ENCODE results near the gene HSPB7.
"Not testable (repeated sequence)": the region's sequence is repeated elsewhere in the genome, so short reads cannot be mapped to it uniquely, and the experiment has no call there.

HSPB7 gene

GRCh38 chr1:16056521-16056912 lies 38.7 kb upstream of the HSPB7 start:
- H3K9ac ChIP-seq (ENCODE audit: low read length): not testable (repeated sequence)

DNA sequence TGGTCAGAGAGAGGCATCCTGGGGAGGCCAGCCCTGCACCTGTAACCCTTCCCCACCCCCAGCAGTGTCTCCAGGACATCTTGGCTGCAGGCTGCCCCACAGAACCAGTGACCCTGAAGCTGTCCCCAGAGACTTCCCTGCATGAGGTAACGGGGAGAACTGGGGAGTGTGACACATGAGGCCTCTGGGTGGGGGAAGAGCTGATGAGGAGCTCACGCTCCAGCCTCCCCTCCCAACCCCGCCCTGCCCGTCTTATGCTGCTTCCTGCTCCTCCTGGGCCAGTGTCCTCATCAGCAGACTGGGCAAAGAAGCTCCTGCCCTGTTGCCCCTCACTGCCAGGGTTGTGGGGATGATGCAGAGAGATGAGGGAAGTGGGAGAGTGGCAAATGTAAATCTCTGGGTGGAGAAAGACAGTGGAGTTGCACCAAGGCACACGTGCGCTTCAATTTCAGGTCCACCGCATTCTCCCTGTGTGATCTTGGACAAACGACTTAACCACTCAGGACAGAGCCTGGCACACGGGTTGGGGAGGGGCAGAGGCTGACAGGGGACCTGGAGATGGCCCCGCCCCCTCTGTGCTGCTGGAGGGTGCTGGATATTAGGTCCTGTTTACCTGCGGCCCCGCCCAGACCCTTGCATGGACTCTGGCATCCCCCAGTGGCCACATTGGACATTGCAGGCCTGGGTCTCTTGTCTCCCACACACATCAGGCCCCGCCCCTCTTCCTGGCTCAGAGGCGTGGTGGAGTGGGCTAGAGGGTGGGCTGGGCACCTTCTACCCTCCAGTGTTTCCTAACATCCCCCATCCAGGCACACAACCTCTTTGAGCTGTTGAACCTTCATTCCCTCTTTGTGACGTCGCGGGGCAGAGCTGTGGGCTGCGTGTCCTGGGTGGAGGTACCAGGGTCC lies 38.0 kb upstream of the HSPB7 start:
- no peaks in the 10 kb centered on the region for H3K27me3 ChIP-seq (ENCODE audit: low read length)
- TF ChIP-seq CTCF (IDR thresholded peaks at IDR 0.05; ENCODE audit: insufficient read depth, low read length, poor library complexity, severe bottlenecking): peak; percentile 81
- TF ChIP-seq EZH2phosphoT487 (conservative IDR thresholded peaks at IDR 0.05; ENCODE audit: low read length): no peak
- H2AFZ ChIP-seq (ENCODE audit: low read depth, low read length, severe bottlenecking): peak overlapping the region; percentile 45
- H3K27ac ChIP-seq (ENCODE audit: low read depth, low read length): no peak overlapping the region
- H3K9me3 ChIP-seq (ENCODE audit: insufficient read depth, low read length): no peaks in the 10 kb centered on the region
- no peak overlapping the region for H3K4me2 ChIP-seq (ENCODE audit: low read depth, low read length, poor library complexity, severe bottlenecking)
- no peaks in the 10 kb centered on the region for H3K9me2 ChIP-seq (replicated peaks; ENCODE audit: insufficient read depth, low read length)
- H3K4me3 ChIP-seq (ENCODE audit: insufficient read depth, low read length, poor library complexity, severe bottlenecking): no peak overlapping the region
- no peaks in the 10 kb centered on the region for H3K36me3 ChIP-seq (ENCODE audit: low read length)
- no peaks in the 10 kb centered on the region for H3K79me2 ChIP-seq (ENCODE audit: insufficient read depth, low read length)
- H3F3A ChIP-seq (ENCODE audit: insufficient read depth): no peaks in the 10 kb centered on the region
- no peak overlapping the region for H3K9ac ChIP-seq (ENCODE audit: low read length)
- no peaks in the 10 kb centered on the region for H4K20me1 ChIP-seq (ENCODE audit: low read depth, low read length)

More at GRCh38 chr1:16056521-16056912, 38.7 kb upstream of the HSPB7 start:
- not testable (repeated sequence) for H2AFZ ChIP-seq (ENCODE audit: low read depth, low read length, severe bottlenecking); H4K20me1 ChIP-seq (ENCODE audit: low read depth, low read length); H3K9me3 ChIP-seq (ENCODE audit: insufficient read depth, low read length); H3K4me3 ChIP-seq (ENCODE audit: insufficient read depth, low read length, poor library complexity, severe bottlenecking); H3K36me3 ChIP-seq (ENCODE audit: low read length); H3K27ac ChIP-seq (ENCODE audit: low read depth, low read length); H3K79me2 ChIP-seq (ENCODE audit: insufficient read depth, low read length); H3K27me3 ChIP-seq (ENCODE audit: low read length); H3K9me2 ChIP-seq (replicated peaks; ENCODE audit: insufficient read depth, low read length); H3K4me2 ChIP-seq (ENCODE audit: low read depth, low read length, poor library complexity, severe bottlenecking); H3F3A ChIP-seq (ENCODE audit: insufficient read depth)

DNA sequence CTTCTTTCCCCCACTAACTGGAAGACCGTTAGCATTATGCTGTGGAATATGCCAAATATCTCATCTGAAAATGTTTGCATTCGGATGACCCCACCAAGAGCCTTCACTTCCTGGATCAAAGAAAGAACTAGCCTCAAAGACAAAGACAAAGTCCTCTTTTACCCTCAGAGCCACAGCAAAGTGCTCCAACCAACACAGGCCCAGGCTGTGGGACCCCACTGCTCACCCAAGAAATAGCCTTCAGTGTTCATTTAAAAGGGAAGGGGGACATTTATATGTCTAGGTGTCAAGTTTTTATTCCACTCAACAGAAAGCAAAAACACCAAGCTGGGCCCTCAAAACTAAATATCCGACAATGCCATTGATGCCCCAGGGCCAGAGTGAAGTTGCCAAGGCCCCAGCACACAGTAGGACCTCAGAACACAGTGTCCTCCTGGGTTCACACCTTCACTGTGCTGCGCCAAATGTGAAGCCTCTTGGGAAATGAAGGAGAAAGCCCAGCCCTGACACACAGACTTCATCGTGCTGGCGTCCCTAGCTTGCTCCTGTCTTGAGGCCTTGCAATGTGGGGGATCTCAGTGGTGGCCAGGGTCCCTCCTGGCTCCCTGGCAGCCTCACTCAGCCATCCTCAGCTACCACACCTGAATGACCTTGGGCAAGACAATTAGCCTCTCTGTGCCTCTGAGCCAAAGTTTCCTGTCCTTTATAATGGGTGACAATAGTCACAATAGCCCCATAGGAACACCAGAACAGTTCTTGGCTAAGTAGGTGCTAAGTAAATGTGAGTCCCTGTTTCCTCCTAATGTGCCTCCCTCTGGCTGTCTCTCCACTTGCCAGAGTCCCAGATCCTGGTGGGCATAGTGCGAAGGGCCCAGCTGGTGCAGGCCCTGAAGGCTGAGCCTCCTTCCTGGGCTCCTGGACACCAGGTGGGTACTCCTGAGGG lies 37.0 kb upstream of the HSPB7 start:
- no peak overlapping the region for H3K9ac ChIP-seq (ENCODE audit: low read length)
- H3F3A ChIP-seq (ENCODE audit: insufficient read depth): no peaks in the 10 kb centered on the region
- no peaks in the 10 kb centered on the region for H3K27me3 ChIP-seq (ENCODE audit: low read length)
- no peak overlapping the region for H3K4me2 ChIP-seq (ENCODE audit: low read depth, low read length, poor library complexity, severe bottlenecking)
- no peaks in the 10 kb centered on the region for H3K79me2 ChIP-seq (ENCODE audit: insufficient read depth, low read length)
- H3K4me3 ChIP-seq (ENCODE audit: insufficient read depth, low read length, poor library complexity, severe bottlenecking): no peak overlapping the region
- no peak overlapping the region for H3K27ac ChIP-seq (ENCODE audit: low read depth, low read length)
- H2AFZ ChIP-seq (ENCODE audit: low read depth, low read length, severe bottlenecking): no peak overlapping the region
- H3K9me3 ChIP-seq (ENCODE audit: insufficient read depth, low read length): no peaks in the 10 kb centered on the region
- no peaks in the 10 kb centered on the region for H3K9me2 ChIP-seq (replicated peaks; ENCODE audit: insufficient read depth, low read length)
- no peaks in the 10 kb centered on the region for H3K36me3 ChIP-seq (ENCODE audit: low read length)
- TF ChIP-seq EZH2phosphoT487 (conservative IDR thresholded peaks at IDR 0.05; ENCODE audit: low read length) (no peak), CTCF (IDR thresholded peaks at IDR 0.05; ENCODE audit: insufficient read depth, low read length, poor library complexity, severe bottlenecking) (no peak)
- no peaks in the 10 kb centered on the region for H4K20me1 ChIP-seq (ENCODE audit: low read depth, low read length)
